ENCODE results near the gene PLSCR5.

The PLSCR5 gene

GRCh38 chr3:146560678-146561077 lies 44.5 kb downstream of the PLSCR5 start:
- DNase-seq (ENCODE audit: extremely low read depth, low read depth) = no peak
- no peak for TF ChIP-seq CTCF (IDR thresholded peaks at IDR 0.05; ENCODE audit: low read depth, low read length, missing control alignments)
- H3K4me3 ChIP-seq (replicated peaks; ENCODE audit: low read depth, low read length) = no peak overlapping the region

GRCh38 chr3:146559388-146559787 lies 45.8 kb downstream of the PLSCR5 start:
- H3K4me3 ChIP-seq (replicated peaks; ENCODE audit: low read depth, low read length) = no peak overlapping the region
- no peak for TF ChIP-seq CTCF (IDR thresholded peaks at IDR 0.05; ENCODE audit: low read depth, low read length, missing control alignments)
- no peak for DNase-seq (ENCODE audit: extremely low read depth, low read depth)

DNA sequence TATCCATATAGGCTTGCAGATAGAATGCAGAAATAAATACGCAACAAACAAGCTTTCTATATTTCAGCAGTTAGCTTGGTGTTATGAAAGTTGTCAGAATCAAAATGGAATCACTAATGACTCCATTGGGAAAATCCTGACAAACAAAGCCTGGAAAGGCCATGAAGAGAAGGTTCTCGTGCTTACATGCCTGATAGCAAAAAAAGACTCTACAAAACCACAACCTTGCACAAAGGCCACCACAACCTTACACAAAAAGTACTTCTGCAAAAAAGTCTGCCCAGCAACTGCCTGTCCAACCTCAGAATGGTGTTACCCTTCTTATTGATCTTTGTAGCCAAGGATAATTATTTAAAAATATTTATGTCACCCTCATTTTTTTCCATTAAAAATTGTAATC lies 46.4 kb downstream of the PLSCR5 start:
- H3K4me3 ChIP-seq (replicated peaks; ENCODE audit: low read depth, low read length) = no peak overlapping the region
- TF ChIP-seq CTCF (IDR thresholded peaks at IDR 0.05; ENCODE audit: low read depth, low read length, missing control alignments) = no peak
- DNase-seq (ENCODE audit: extremely low read depth, low read depth) = no peak

GRCh38 chr3:146557745-146558144 lies 47.4 kb downstream of the PLSCR5 start:
- no peak for TF ChIP-seq CTCF (IDR thresholded peaks at IDR 0.05; ENCODE audit: low read depth, low read length, missing control alignments)
- no peak for DNase-seq (ENCODE audit: extremely low read depth, low read depth)

DNA sequence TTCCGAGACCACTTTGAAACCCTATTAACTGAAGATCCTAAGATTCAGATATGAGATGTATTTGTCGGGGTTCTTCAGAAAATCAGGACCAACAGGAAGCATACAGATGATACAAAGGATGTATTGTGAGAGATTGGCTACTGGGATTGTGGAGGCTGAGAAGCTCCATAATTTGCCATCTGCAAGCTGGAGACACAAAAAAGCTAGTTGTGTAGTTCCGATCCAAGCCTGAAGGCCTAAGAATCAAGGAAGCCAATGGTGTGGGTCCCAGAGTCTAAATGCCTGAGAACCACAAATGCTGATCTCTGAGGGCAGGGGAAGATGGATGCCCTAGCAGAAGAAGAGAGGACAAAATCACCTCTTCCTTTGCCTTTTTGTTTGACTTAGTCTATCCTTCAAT lies 49.8 kb downstream of the PLSCR5 start:
- no peak for DNase-seq (ENCODE audit: extremely low read depth, low read depth)
- TF ChIP-seq CTCF (IDR thresholded peaks at IDR 0.05; ENCODE audit: low read depth, low read length, missing control alignments) = no peak
- no peak overlapping the region for H3K4me3 ChIP-seq (replicated peaks; ENCODE audit: low read depth, low read length)

More at GRCh38 chr3:146557745-146558144, 47.4 kb downstream of the PLSCR5 start:
- H3K4me3 ChIP-seq (replicated peaks; ENCODE audit: low read depth, low read length) = no peak overlapping the region

- TF ChIP-seq CTCF (IDR thresholded peaks at IDR 0.05; ENCODE audit: low read depth, low read length, missing control alignments) = no peak
- no peak for DNase-seq (ENCODE audit: extremely low read depth, low read depth)
- H3K4me3 ChIP-seq (replicated peaks; ENCODE audit: low read depth, low read length) = no peak overlapping the region
Observed at GRCh38 chr3:146554151-146554760, 50.9 kb downstream of the PLSCR5 start.
